Activated T-cell treated with anti-CD3 and anti-CD28 coated beads for 24 hours (primary cell): Measurements from ENCODE around the gene TPM4.
A peak's percentile ranks its signal among the peaks of the same experiment; 100 is the strongest.

Source experiments
- DNase-seq: peaks from one replicate; pipeline ENCODE4 v3.0.0-alpha.2; 2020; ENCODE audit warnings: low read depth

TPM4 gene

DNA sequence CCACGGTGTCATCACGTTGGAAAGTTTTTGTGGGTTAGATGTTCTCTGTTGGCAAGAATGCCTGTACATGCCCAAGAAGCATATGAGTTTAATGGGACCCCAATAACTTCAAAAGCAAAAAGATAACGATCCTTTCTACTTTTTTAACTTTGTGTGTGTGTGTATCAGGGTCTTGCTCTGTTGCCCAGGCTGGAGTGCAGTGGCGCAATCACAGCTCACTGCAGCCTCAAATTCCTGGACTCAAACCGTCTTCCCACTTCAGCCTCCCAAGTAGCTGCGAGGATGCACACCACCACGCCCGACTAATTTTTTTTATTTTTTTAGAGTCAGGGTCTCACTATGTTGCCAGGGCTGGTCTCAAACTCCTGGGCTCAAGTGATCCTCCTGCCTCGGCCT lies 34.3 kb upstream of the TPM4 start:
- DNase-seq, result no peak

DNA sequence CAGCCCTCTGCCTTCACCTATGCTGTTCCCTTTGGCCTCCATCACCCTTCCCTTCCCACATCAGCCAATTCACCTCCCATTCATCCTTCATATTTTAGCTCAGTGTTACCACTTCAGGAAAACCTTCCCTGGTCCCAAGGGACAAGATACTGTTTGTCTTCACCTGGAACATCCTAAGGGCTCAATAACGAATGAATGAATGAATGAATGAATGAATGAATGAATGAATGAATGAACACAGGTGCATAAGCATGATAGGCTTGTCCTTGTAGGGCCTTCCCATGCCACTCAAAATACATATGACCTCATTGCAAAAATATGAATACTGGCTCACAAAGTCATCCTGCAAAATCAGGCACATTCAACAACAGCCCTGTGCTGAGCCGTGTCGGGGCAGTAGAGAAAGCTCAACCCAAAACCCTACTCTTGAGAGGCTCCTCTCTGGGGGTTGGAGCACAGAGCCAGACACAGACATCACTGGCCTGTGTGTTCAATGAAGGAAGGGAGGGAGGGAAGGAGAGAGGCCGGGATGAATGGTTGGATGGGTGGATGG lies 33.7 kb upstream of the TPM4 start:
- no peak for DNase-seq

DNA sequence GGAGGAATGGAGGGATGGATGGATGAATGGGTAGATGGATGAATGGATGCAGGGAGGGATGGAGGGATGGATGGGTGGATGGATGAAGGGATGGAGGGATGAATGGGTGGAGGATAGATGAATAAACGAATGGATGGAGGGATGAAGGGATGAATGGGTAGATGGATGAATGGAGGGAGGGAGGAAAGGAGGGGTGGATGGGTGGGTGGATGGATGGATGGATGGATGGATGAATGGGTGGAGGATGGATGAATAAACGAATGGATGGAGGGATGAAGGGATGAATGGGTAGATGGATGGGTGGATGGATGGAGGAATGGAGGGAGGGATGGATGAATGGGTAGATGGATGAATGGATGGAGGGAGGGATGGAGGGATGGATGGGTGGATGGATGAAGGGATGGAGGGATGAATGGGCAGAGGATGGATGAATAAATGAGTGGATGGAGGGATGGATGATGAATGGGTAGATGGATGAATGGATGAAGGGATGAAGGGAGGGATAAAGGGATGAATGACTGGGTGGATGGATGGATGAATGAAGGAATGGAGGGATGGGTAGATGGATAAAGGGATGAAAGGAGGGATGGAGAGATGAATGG lies 33.0 kb upstream of the TPM4 start:
- no peak for DNase-seq

DNA sequence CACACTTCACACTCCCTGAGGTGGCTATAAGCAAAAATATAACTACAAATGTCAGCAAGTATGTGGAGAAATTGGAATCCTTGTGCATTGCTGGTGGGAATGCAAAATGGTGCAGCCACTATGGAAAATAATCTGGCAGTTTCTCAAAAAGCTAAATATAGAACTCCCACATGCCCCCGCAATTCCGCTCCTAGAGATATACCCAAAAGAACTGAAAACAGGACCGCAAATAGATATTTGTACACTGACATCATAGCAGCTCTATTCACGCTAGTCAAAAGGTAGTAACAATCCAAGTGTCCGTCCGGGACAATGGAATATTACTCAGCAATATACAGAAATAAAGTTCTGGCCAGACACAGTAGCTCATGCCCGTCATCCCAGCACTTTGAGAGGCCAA lies 31.5 kb upstream of the TPM4 start:
- no peak for DNase-seq

DNA sequence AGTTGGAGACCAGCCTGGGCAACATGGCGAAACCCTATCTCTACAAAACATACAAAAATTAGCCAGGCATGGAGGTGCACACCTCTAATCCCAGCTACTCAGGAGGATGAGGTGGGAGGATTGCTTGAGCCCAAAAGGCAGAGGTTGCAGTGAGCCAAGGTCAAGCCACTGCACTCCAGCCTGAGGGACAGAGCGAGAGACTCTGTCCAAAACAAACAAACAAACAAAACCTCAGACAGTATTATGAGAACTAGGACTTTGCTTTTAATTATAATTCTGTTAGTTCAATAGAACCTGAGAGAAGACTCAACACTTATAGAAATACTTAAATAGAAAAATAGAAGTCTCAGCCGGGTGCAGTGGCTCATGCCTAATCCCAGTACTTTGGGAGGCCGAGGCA lies 31.1 kb upstream of the TPM4 start:
- DNase-seq, result no peak

DNA sequence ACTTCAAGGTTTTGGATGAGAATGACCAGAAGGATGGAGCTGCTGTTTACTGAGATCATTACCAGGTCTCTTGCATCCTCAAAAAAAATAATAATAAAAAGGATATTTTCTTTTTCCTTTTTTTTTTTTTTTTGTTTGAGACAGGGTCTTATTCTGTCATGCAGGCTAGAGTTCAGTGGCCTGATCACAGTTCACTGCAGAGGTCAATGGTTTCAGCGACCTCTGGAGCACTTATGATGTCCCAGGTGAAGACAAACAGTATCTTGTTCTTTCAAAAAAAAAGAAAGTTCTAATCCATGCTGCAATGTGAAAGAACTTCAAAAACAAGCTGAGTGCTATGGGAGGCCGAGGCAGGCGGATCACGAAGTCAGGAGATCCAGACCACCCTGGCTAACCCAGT lies 30.4 kb upstream of the TPM4 start:
- no peak for DNase-seq

DNA sequence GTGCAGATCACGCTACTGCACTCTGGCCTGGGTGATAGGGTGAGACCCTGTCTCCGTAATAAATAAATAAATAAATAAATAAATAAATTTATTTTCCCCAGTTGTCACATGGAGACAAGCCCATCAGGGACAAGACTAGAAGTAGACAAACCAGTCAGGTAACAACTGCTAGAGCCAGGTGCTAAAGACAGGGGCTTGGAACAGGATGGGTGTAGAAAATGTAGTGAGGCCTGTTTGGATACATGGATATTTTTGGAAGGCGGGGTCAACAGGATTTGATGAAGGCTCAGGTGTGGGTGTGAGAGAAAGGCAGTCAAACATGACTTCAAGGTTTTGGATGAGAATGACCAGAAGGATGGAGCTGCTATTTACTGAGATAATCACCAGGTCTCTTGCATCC lies 27.7 kb upstream of the TPM4 start:
- DNase-seq, result no peak

DNA sequence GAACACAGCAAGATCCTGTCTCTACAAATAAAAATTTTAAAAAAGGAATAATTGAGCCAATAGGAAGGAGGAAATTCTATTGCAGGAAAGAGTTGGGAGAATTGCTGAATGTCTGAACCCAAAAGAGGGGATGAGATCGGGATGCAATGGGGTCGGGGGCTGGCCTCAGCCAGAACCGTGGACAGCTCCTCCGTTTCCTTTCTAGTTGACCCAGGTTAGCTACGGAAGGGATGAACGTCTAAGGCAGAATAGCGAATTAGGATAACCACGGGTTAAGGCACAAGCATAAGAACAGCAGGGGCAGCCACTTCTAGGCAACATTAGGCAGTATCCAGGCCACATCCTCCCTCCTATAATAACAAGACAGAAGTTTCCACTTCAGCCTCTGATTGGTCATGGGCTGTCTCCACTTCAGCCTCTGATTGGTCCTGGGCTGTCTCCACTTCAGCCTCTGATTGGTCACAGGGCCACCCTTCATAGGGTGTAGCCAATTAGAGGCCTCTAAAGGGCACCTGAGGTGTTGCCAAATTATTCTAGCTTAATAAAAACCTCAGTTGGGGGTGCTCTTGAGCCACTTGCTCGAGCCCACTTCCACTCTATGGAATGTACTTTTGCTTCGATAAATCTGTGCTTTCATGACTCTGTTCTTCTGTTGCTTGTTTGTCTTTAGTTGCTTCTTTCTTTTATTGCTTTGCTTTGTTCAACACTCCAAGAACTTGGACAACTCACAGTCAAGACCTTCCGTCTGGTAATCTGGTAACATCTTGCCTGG lies 24.9 kb upstream of the TPM4 start:
- peak; percentile 39 for DNase-seq

DNA sequence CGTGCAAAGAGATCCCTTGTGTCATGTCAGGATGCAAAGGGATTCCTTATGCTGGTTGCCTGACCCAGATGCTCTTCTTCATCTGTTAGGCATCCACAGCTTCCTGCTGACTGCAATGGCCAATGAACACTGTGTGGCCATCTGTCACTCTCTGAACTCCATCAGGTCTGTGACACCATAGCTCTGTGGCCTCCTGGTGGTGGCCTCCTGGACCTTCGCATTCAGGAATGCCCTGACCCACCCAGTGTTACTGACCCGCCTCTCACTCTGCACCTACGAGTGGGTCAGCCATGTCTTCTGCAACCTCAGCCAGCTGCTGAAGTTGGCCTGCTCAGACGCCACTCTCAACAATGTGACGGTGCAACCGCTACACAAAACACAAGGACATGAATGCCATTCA lies 23.9 kb upstream of the TPM4 start:
- DNase-seq, result no peak

DNA sequence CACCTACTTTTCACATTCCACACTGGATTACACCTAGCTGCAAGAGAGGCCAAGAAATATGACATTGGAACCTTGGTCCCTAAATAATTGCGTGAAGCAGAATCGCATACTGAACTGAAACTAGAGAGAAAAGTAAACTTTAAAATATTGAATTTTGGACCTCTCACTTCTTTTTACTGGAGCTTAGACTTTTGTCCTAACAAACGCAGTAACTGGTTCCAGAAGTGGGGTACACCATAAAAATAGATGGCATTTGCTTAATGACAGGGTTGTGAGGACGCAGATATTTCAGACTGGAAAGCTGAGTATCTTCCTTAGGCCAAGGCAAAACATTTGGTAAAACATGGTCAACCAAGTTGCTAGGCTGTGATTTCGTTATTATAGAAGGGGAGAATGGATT lies 19.2 kb upstream of the TPM4 start:
- DNase-seq, result no peak

DNA sequence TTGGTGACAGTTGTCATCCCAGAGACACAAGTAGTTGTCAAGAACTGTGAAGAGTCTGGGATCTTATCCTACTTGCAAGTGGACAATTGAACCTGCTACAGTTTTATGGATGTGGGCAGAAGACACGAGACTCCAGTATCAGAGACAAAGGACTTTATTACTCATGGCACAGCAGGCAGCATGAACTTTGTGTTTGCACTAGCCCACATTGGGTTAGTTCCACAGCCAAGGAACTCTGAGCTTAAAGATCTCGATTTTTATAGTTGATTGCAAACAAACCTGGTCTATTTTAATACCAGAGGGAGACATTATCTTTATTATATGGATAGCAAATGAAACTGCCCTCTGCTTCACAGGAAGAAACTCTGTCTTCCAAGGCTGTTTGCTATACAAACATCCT lies 16.0 kb upstream of the TPM4 start:
- DNase-seq, result no peak

DNA sequence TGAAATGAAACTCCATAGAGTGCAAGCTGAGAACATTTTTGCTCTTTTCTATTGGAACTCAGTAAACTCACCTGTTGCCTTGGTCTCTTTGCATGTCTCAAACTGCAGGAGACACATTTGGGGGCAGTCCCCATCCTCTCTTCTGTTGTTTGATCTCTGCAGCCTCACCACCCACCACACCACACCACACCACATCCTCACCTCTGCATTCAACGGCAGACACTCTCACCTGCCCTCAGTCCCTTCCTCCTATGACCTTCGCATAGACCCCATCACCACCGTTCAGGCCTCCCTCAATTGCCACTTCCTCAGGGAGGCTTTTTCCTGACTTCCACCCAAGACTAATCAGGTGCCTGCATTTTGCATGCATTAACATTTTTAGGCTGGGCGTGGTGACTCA lies 14.4 kb upstream of the TPM4 start:
- no peak for DNase-seq

DNA sequence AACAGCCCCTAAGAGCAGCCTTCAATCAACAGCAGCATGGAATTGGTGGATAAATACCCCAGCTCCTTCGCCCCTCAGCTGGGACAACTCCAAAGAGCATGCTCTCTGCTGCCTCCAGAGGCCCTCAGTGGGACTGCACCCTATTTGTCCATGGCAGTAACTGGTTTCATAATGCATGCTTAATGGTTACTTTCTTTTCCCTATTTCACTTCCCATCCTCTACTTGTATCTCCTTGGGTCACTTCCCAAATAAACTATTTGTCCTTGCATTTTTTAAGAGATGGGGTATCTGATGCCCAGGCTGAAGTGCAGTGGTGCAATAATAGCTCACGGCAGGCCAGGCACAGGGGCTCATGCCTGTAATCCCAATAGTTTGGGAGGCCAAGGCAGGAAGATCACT lies 13.5 kb upstream of the TPM4 start:
- peak; percentile 46 for DNase-seq

DNA sequence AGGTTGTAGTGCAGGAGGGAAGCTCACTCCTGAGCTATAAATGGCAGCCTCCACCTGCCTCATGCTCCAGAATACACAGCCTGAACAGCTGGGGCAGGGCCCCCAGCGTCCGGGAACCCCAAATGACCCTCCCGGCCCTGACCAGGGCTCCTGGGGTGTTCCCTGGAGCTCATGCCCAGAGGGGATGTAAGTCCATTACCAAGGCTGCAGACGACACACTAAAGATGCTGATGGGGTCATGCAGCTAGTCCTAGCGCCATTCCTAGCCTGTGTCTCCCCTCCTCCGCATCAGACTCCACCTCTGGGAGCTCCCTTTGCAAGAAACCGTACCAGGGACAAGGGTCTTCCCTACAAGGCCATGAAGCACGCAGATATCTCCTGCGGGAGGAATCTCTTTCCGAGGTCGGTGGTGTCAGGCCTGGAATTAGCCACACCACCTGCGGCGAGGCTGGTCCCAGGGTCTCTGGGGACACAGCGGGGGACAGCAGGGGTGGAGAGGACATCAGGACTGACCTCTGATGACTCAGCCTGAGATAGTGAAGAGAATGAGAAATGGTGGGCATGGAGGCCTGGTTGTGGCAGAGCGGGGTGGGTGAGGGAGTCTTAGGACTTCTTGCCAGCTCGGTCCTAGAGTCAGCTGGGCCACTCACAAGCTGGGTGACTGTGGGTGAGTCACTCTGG lies 11.9 kb upstream of the TPM4 start:
- DNase-seq, result no peak

DNA sequence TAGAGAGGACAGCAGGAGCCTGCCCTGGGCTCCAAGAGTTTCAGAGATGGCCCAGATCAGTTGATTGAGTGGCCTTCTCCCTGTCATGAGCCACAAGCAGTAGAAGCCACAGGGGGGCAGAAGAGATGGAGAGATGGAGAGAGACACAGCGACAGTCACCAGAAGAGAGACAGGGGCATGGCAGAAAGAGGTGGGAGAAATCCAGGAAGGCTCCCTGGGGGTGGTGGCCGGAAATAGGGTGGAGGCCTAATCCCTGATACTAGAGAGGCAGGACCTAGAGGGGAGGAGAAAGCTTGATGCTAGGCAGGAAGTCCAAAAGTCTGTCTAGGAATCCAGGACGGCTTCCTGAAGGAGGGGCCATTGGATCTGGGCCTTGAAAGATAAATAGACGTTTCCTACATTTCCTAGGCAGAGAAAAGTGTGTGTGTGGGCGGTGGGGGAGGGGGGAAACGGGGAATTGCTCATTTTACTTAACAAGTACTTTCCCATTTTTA lies 9.6 kb upstream of the TPM4 start:
- peak; percentile 40 for DNase-seq

DNA sequence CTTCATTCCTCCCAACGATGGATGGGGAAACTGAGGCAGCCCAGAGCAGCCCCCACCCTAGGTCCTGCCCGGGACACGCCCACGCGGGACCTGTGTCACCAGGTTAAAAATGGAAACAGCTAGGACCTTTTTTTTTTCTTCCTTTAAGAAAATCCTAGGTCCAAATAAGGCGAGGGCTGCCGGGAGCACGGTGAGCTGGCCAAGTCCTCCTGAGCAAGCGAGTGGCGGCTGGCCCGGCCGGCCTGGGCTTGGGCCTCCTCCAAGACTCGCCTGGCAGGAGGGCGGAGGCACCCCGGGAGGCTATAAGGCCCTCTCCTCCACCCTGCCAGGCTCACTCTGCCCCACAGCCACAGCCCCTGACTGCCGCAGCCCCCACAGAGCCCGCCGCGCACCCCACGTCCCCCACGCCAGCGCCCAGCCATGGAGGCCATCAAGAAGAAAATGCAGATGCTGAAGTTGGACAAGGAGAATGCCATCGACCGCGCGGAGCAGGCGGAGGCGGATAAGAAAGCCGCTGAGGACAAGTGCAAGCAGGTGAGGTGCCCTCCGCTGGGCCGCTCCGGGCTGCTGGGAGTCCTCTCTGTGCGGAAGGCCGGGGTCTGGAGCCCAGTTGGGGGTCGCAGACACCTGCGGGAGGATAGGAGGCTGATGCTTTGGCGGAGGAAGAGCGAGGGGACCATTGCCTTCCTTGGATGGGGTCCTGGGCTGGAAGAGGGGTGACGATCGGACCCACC lies 8.9 kb upstream of the TPM4 start:
- no peak for DNase-seq

DNA sequence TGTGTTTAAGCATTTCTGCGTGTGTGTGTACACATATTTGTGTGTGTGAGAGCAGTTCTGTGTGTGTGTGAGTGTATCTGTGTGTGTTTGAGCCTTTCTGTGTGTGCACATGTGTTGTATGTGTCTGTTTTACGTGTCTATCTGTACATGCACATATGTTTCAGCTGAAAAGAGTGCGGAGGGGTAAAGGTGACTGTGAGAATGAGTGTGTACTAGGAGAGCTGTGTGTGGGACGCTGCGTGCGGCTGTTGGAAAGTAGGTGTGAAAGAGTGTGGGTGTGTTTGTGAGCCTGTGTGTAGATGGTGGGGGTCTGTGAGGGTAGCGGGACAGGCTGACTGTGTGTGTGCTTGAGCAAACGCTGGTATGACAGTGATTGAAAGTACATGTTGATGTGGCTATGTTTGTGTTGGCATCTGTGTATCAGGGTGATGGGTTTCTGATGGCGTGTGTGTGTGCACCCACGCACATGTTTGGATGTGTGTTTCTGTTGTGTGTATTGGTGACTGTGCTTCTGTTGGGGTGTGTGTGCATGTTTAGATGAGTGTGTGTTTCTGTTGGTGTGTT lies 7.5 kb upstream of the TPM4 start:
- DNase-seq, result no peak

DNA sequence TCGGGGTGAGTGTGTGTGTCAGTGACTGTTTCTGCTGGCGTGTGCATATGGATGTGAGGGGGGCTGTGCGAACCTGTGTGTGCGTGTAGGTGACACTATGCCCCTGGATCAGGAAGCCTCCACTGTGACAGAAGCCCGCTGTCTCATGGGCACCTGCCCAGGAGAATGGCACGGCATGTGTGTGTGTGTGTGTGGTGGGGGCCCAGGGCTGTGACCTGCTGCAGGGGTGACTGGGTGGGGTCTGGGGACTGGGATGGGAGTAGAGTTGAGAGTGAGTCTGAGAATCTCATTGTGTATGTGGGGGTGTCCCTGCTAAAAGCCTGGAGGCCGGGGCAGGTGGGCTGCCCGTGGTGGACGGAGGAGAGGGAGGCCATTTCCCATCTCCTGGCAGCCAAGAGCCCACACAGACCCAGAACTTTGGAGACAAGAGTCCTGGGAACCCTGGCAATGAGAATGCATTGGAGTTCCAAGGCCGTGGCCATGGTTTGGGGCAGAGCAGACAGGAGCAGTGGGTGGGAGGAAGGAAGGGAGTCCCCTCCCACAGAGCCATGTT lies 6.4 kb upstream of the TPM4 start:
- no peak for DNase-seq

DNA sequence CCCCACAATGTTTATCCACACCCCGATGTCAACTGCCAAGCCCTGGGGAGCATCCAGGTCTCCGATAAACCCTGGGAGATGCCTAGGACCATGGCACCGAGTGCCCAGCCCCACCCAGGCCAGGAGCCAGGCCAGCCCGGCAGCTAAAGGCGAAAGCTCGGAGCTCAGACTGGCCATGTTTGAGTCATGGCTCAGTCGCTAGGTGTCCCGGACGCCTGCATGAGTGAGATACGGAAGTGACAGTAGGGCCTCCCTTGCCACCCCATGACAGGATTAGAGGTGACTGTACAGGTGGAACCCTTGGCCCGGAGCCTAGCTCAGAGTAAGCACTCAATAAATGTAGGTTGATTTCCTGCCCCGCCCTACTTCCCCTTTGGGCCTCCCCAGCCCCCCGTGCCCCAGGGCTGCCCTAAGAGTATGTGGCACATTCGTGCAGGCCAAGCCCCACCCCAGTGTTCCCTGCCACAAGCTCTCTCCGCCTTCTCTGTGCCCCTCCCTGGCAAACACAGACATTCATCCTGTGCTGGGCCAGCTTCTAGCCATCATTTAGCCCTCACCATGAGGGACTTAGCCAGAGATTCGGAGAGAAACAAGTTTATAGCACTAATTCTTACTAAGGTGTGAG lies 5.8 kb upstream of the TPM4 start:
- peak; percentile 71 for DNase-seq

DNA sequence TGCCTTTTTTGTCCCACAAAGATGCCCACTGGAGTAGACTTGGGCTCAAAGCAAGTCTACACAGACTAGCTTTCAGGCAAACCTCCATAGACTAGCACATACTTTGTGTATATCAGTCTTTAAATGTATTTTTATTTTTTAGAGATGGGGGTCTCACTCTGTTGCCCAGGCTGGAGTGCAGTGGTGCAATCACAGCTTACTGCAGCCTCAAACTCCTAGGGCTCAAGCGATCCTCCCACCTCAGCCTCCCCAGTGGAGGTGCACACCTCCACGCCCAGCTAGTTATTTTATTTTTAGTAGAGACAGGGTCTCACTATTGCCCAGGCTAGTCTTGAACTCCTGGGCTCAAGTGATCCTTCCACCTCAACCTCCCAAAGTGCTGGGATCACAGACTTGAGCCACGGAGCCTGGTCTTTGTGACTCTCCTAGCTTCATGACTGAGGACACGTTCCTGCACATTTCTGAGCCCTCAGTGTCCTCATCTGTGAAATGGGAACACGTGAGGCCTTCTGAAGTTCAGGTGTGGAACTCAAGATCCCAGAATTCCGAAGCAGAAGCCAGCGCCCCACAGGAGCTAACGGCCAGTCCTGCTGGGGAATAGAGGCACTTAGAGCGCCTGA lies 5.1 kb upstream of the TPM4 start:
- no peak for DNase-seq

DNA sequence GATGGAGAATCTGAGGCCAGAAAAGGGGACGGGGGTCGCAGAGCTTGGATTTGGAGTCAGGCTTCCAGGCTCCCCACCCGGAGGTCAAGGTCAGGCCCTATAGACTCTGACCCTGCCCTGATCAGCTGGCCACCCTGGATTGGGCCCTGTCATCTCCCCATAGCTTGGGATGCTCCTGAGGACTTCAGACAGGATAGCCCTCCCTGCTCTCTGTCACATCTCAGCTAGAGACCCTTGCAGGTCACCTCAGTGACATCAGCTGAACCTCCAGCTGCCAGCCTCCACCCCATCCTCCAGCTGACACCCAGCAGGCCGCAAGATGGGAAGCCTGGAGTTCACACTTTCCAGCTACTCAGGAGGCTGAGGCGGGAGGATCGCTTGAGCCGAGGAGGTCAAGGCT lies 2.8 kb upstream of the TPM4 start:
- DNase-seq, result no peak
